ENCODE data around the gene NFYC.

GRCh38 chr1:40781608-40781971, 90.1 kb downstream of the NFYC start:
- TF ChIP-seq CTCF (IDR thresholded peaks at IDR 0.05) (no peak), POLR2AphosphoS5 (IDR thresholded peaks at IDR 0.05) (no peak), POLR2A (IDR thresholded peaks at IDR 0.05) (no peak), EP300 (IDR thresholded peaks at IDR 0.05) (no peak)

Data from stomach (tissue), 4 donors.